Measurements from ENCODE around the gene GRSF1.
A peak's percentile ranks its signal among the peaks of the same experiment; 100 is the strongest.
"Not testable (repeated sequence)": the region's sequence is repeated elsewhere in the genome, so short reads cannot be mapped to it uniquely, and the experiment has no call there.

Gene GRSF1

GRCh38 chr4:70842761-70843435 lies 3.2 kb upstream of the GRSF1 start:
- TF ChIP-seq, protein P1, sequence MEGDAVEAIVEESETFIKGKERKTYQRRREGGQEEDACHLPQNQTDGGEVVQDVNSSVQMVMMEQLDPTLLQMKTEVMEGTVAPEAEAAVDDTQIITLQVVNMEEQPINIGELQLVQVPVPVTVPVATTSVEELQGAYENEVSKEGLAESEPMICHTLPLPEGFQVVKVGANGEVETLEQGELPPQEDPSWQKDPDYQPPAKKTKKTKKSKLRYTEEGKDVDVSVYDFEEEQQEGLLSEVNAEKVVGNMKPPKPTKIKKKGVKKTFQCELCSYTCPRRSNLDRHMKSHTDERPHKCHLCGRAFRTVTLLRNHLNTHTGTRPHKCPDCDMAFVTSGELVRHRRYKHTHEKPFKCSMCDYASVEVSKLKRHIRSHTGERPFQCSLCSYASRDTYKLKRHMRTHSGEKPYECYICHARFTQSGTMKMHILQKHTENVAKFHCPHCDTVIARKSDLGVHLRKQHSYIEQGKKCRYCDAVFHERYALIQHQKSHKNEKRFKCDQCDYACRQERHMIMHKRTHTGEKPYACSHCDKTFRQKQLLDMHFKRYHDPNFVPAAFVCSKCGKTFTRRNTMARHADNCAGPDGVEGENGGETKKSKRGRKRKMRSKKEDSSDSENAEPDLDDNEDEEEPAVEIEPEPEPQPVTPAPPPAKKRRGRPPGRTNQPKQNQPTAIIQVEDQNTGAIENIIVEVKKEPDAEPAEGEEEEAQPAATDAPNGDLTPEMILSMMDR (conservative IDR thresholded peaks at IDR 0.05; ENCODE audit: low read depth, low read length) = no peak
- no peak for DNase-seq (ENCODE audit: low read depth)
- no peak overlapping the region for H3K4me3 ChIP-seq (ENCODE audit: low read length)

- no peak overlapping the region for H3K4me3 ChIP-seq (ENCODE audit: low read length)
- TF ChIP-seq, protein P1 (conservative IDR thresholded peaks at IDR 0.05; ENCODE audit: low read depth, low read length) = no peak
- no peak for DNase-seq (ENCODE audit: low read depth)
These were observed 2.3 kb upstream of the GRSF1 start for GRCh38 chr4:70841951-70842350.

DNA sequence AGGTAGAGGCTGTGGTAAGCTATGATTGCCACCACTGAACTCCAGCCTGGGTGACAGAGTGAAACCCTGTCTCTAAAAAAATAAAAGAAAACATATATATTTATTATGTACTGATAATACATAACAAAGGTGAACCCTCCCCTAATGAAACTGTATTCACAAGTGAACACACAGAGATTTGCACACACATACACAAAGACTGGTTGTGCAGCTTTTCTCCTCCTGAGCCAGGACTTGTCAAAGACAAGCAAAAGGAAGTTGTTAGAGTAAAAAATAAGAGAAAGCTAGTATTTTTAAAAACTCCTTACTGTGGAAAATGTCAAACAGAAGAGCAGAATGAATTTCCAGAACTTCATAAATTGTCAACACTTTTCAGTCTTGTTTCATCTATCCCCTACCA lies 1.5 kb upstream of the GRSF1 start:
- TF ChIP-seq, protein P1 (conservative IDR thresholded peaks at IDR 0.05; ENCODE audit: low read depth, low read length) = no peak
- no peak for DNase-seq (ENCODE audit: low read depth)
- no peak overlapping the region for H3K4me3 ChIP-seq (ENCODE audit: low read length)

DNA sequence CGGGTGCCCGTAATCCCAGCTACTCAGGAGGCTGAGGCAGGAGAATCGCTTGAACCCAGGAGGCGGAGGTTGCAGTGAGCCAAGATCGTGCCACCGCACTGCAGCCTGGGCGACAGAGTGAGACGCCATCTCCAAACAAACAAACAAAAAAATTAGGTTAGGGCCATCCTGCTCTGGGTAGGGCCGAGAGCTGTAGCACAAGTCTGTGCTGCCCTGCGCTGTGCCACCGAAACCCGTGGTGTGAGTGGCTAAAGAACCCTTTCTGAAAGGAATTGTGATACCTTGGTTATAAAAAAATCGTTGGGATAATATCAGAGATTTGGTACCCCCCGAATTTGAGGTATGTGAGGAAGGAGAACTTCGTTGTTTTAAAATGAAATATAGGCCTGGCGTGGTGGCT lies 941 bp upstream of the GRSF1 start:
- not testable (repeated sequence) for H3K4me3 ChIP-seq (ENCODE audit: low read length); DNase-seq (ENCODE audit: low read depth)

DNA sequence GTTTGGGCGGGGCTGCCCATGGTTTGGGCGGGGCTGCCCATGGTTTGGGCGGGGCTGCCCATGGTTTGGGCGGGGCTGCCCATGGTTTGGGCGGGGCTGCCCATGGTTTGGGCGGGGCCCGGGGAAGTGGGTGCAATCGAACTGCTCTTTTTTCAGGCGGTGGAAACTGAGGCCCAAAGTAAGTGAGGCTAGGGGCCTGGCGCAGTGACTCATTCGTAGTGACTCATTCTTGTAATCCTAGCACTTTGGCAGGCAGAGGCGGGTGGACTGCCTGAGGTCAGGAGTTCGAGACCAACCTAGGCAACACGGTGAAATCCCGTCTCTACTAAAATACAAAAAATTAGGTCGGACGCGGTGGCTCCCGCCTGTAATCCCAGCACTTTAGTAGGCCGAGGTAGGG lies 447 bp upstream of the GRSF1 start:
- not testable (repeated sequence) for DNase-seq (ENCODE audit: low read depth); H3K4me3 ChIP-seq (ENCODE audit: low read length)

GRCh38 chr4:70838666-70839588 lies 763 bp downstream of the GRSF1 start:
- DNase-seq (ENCODE audit: low read depth) = no peak
- TF ChIP-seq, protein P1 (conservative IDR thresholded peaks at IDR 0.05; ENCODE audit: low read depth, low read length) = no peak
- H3K4me3 ChIP-seq (ENCODE audit: low read length) = peak overlapping the region; percentile 89

DNA sequence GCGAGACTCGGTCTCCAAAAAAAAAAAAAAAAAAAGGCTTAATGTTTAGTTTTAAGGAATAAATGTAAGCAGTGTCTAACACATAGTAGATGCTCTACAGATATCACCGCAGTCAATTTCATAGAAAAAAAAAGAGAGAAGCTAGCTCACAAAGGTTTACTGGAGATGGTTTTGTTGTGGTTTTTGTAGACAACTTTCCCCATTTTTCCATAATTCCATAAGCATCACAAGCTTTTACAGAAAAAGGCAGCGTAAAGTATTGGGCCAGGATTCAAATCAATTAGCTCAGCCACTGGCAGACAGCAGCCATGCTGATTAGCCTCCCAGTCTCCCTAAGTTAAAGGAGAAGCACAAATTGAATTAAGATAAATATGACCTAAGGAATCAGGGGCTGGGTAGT lies 1.5 kb downstream of the GRSF1 start:
- TF ChIP-seq, protein P1 (conservative IDR thresholded peaks at IDR 0.05; ENCODE audit: low read depth, low read length) = no peak
- peak overlapping the region; percentile 89 for H3K4me3 ChIP-seq (ENCODE audit: low read length)
- DNase-seq (ENCODE audit: low read depth) = no peak

DNA sequence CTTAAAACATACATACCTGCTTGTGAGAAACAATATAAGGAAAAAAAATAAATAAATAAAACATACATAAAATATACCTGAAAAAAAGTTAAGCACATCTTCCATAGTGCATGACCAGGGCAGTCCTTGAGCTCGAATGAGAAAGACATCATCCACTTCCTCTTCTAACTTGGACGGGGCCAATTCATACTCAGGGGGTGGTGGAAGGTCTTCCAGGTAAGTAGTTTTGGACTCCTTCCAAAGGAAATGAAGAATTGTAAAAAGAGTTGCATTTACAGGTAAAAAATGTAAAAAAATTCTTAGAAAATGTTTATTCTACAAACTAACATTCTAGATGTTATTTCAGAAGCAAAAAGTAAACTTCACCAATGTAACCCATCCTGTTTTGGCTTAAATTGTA lies 3.6 kb downstream of the GRSF1 start:
- no peak overlapping the region for H3K4me3 ChIP-seq (ENCODE audit: low read length)
- no peak for DNase-seq (ENCODE audit: low read depth)
- TF ChIP-seq, protein P1 (conservative IDR thresholded peaks at IDR 0.05; ENCODE audit: low read depth, low read length) = no peak
